Stimulated activated CD4-positive, alpha-beta T cell treated with anti-CD3 and anti-CD28 coated beads, Interleukin-2, amount 100 ng/mL, for 4 hours (primary cell): ENCODE data around the gene SNRNP25.

ENCODE experiments used
- DNase-seq: peaks from one replicate; pipeline ENCODE4 v3.0.0-alpha.2; 2020; ENCODE audit warnings: low read depth

Gene SNRNP25

DNA sequence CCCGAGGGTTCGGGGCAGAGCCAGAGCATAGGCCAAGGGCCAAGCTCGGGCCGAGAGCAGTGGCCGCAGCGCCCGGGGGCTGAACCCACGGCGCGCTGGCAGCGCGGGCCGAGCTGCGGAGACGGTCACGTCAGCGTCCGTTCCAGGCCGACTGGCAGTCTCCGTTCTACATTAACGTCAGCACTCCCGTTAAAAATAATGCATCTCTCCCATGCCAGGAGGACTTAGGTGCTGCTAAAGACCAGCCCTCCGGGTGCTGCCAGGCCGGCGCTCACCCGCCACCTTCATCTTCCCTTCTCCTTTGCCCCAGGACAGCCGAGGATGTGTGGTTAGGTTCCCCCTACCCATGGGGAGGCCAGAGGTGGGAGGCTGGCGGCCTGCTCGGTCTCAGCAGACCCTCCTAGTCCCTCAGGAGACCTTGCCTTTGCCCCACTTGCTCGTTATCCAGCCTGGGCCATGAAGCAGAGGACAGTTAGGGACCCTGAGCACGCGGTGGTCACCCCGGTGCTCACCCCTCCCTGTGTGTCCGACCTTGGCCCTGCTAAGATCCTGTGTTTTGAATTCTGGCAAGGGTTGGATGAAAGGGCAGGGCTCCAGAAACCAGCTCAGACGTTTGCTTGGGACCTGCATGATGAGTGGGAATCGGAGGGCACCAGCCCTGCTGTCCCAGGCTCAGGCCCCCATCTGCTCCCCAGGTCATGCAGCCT, 25.0 kb downstream of the SNRNP25 start:
- DNase-seq, result no peak

GRCh38 chr16:79151-80054, 25.8 kb downstream of the SNRNP25 start:
- no peak for DNase-seq

DNA sequence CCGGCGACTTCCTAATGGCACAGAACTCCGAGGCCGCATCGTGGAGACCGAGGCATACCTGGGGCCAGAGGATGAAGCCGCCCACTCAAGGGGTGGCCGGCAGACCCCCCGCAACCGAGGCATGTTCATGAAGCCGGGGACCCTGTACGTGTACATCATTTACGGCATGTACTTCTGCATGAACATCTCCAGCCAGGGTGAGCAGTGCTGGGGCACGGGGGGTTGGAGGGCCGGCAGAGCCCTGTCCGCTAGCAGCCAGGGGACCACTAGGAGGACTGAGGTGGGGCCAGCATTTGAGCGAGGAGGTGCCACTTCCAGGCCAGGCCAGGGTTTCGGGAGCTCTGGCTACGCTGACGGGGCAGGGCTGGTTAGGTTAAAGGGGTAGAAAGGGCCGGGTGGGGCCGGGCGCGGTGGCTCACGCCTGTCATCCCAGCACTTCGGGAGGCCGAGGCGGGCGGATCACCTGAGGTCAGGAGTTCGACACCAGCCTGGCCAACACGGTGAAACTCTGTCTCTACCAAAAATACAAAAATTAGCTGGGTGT, 29.5 kb downstream of the SNRNP25 start:
- no peak for DNase-seq

- DNase-seq, result no peak
Observed at GRCh38 chr16:83781-84615, 30.4 kb downstream of the SNRNP25 start.

GRCh38 chr16:84718-85406, 31.2 kb downstream of the SNRNP25 start:
- peak; percentile 42 for DNase-seq

- DNase-seq, result no peak
Observed at GRCh38 chr16:85407-85782, 31.8 kb downstream of the SNRNP25 start.

- DNase-seq, result no peak
Observed at GRCh38 chr16:85865-86264, 32.2 kb downstream of the SNRNP25 start.

DNA sequence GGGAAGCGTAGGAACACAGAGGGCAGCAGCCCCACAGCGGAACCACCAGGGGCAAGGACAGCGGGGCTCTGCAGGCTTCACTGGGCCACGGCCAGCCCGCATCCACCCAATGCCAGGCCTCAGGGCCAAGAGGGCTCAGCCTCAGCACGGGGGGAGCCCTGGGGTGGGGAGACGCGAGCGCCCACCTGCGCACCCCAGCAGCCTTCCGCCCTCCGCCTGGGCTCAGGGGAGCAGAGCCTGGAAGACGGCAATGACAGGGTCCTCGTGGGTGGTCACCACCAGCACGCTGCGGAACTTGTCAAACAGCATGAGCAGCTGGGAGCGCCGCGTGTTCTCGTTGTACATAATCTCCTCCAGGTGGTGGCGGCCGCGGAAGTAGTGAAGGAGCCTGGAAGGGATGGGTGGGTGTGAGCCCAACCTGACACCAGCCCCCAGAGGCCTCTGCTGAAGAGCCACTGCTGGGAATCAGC, 32.9 kb downstream of the SNRNP25 start:
- no peak for DNase-seq

DNA sequence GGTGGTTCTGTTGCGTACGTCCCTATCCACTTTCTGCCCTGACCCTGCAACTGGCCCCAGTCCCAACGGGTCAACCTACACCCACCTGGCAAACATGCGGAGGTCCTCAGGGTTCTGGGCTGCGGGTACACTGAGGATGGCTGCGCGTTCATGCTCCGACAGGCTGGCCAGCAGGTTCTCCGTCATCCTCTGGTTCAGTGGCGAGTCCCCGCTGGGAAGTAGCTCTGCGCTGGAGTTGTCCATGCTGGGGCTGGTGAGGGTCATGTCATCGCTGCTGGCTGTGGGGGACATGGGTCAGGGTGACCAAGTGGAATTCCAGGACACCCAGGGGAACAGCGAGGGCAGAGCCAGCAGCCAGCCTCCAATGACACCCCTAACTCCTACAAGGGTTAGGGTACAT, 35.0 kb downstream of the SNRNP25 start:
- DNase-seq, result no peak

- DNase-seq, result no peak
Observed at GRCh38 chr16:89391-90302, 36.0 kb downstream of the SNRNP25 start.

GRCh38 chr16:91484-91883, 37.9 kb downstream of the SNRNP25 start:
- DNase-seq, result no peak

DNA sequence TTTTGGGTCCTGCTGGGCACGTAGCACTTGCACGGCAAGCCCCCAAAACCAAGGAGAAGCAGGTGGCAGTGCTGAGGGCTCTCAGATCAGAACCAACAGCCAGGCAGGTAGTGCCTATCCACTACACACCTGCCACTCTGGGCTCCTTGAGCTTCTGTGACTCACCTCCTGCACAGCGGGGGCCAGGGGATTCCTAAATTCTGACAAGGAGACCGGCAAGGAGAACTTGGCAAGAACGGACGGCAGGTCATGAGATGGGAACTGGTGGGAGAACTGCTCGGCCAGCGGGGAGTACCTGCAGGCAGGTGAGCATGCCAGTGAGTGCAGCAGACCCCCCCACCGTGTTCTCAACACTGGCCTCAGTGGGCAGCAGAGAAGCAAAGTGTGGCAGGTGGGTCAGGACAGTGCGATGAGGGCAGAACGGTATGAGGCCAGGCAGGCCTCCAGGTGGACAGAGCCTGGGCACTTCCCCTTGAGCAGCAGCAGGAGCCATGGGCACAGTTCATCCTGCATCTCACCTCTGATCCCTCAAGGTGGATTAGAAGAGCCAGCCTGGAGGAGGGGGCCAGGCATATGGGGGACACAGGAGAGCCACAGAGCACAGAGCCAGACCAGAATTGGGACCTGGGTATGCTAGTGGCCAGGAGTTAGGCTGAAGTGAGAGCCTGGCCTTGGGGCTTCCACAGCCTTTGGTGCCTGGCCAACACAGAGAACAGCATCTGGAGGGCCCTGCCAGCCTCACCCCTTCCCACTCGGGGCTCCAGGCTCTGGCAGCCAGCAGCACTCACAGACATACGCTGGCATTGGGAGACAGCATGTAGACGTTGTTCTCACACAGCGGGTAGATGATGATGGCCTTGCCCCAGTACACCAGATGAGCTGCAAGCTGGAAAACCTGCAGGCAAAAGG, 39.1 kb downstream of the SNRNP25 start:
- DNase-seq, result no peak

- no peak for DNase-seq
Observed at GRCh38 chr16:94918-95265, 41.3 kb downstream of the SNRNP25 start.

DNA sequence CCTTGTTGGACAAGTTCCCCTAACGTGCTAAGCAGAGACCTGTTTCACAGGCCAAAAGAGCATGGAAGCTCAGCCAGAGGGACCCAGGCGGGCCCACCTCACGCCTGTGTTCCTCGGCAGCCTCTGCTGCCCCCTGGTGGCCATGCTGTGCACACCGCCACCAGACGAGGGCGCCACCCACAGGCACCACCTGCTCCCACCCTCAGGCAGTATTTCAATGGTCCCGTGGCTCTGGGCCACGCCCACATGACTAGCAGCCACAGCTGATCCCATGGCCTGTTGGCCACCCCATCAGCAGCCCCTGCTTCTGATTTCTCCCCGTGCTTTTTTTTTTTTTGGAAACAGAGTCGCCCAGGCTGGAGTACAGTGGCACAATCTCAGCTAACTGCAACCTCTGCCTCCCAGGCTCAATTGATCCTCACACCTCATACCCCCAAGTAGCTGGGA, 43.3 kb downstream of the SNRNP25 start:
- peak; percentile 80 for DNase-seq

GRCh38 chr16:97822-98221, 44.2 kb downstream of the SNRNP25 start:
- DNase-seq, result no peak

DNA sequence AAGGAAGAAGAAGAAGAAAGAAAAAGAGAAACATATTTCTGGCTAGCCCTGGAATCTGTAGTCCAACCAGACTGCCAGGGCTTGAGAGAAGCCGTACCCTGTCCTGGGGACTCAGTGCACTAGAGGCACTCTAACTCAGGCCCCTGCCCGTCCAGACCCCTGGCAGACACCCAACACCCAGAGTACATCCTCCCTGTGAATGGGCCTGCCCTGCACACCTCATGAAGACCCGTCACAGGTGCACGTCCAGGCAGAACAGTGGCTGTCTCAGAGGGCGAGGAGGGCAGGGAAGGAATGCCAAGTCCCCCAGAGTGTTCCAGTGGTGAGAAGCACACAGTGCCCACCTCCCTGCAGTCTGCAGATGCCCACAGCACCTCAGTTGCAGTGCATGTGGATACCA, 47.4 kb downstream of the SNRNP25 start:
- DNase-seq, result no peak

DNA sequence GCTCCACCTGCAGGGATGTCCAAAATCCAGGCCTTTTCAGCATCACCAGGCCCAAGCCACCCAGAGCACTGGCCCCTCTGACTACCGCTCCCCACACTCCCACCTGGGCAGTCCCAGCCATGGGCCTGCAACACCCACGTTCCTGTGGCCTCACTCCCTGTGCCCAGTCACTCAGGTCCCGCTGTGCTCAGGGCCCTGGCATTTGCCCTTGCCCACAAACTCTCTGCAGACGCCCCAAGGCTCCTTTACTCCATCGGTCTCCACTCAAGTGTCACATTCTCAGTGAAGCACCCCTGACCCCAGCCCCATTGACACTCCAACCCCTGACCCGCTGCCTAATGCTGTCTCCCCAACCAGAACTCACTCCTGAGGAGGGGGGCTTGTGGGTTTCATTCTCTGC, 48.0 kb downstream of the SNRNP25 start:
- no peak for DNase-seq

GRCh38 chr16:102060-102855, 48.6 kb downstream of the SNRNP25 start:
- no peak for DNase-seq

- no peak for DNase-seq
Observed at GRCh38 chr16:104355-104754, 50.7 kb downstream of the SNRNP25 start.
